HepG2 (cell line): Measurements from ENCODE around the gene ATP6V0A1. TPM values are rescaled to one million over a fixed set of nuclear protein-coding genes. Genes with fewer than 3 reads are reported as not detected.

Source experiments
- ARID2 ChIP-seq: sonication (generic); formaldehyde crosslinking; IDR thresholded peaks from 2 replicates; pipeline ENCODE4 v1.8.1; 2022; ENCODE audit warnings: mild to moderate bottlenecking, missing genetic modification reagents, borderline replicate concordance
- CBX2 ChIP-seq, 2 experiments: fragments of 200-600 bp in 1 of 2; sonication (generic); formaldehyde crosslinking in 1 of 2; IDR thresholded peaks; 2 replicates each; pipeline versions ENCODE4 v1.7.0 to v1.8.1; 2018 to 2022; ENCODE audit warnings: low read depth in 2 of 2, low read length in 1 of 2, mild to moderate bottlenecking in 1 of 2, missing genetic modification reagents in 1 of 2
- EHMT2 ChIP-seq: fragments of 200-600 bp; sonication (generic); IDR thresholded peaks from 2 replicates; pipeline ENCODE4 v1.7.0; 2017; ENCODE audit warnings: antibody characterized with exemption, low read depth, low read length, borderline replicate concordance
- HOXA7 ChIP-seq: sonication (generic); formaldehyde crosslinking; IDR thresholded peaks from 2 replicates; pipeline ENCODE4 v1.8.1; 2022; ENCODE audit warnings: mild to moderate bottlenecking, missing genetic modification reagents, moderate library complexity
- HOXD1 ChIP-seq: sonication (generic); formaldehyde crosslinking; IDR thresholded peaks from 2 replicates; pipeline ENCODE4 v1.5.0; 2020; ENCODE audit warnings: missing genetic modification reagents
- MIER2 ChIP-seq: IDR thresholded peaks from 2 replicates; pipeline ENCODE4 v1.6.1; 2016; ENCODE audit warnings: missing biosample characterization, missing genetic modification reagents
- NFE2L1 ChIP-seq: sonication (generic); formaldehyde crosslinking; IDR thresholded peaks from 2 replicates; pipeline ENCODE4 v1.4.0; 2020; ENCODE audit warnings: missing genetic modification reagents, mild to moderate bottlenecking, borderline replicate concordance
- PHB2 ChIP-seq: fragments of 450-650 bp; IDR thresholded peaks from 2 replicates; pipeline ENCODE4 v1.6.1; 2018; ENCODE audit not compliant: partially characterized antibody
- POGK ChIP-seq: sonication (generic); formaldehyde crosslinking; conservative IDR thresholded peaks from 2 replicates; pipeline ENCODE4 v1.8.0; 2022; ENCODE audit warnings: mild to moderate bottlenecking, moderate library complexity, missing genetic modification reagents
- RCOR2 ChIP-seq: IDR thresholded peaks from 2 replicates; pipeline ENCODE4 v1.6.1; 2016; ENCODE audit warnings: missing biosample characterization, missing genetic modification reagents
- RERE ChIP-seq: IDR thresholded peaks from 2 replicates; pipeline ENCODE4 v1.6.1; 2016; ENCODE audit warnings: low read depth, missing genetic modification reagents, missing compliant biosample characterization
- SCMH1 ChIP-seq: sonication (generic); formaldehyde crosslinking; IDR thresholded peaks from 2 replicates; pipeline ENCODE4 v1.9.0; 2021; ENCODE audit warnings: missing genetic modification reagents, mild to moderate bottlenecking, borderline replicate concordance
- SNAI1 ChIP-seq: sonication (generic); formaldehyde crosslinking; IDR thresholded peaks from 2 replicates; pipeline ENCODE4 v1.5.0; 2020; ENCODE audit warnings: mild to moderate bottlenecking, missing genetic modification reagents, borderline replicate concordance
- TP53 ChIP-seq: sonication (generic); formaldehyde crosslinking; conservative IDR thresholded peaks from 2 replicates; pipeline ENCODE4 v1.4.0; 2020; ENCODE audit warnings: missing genetic modification reagents
- ZBTB3 ChIP-seq: sonication (generic); formaldehyde crosslinking; IDR thresholded peaks from 2 replicates; pipeline ENCODE4 v1.4.0; 2020; ENCODE audit warnings: low read depth, mild to moderate bottlenecking, moderate library complexity, missing genetic modification reagents, borderline replicate concordance
- ZFP62 ChIP-seq: sonication (generic); formaldehyde crosslinking; IDR thresholded peaks from 2 replicates; pipeline ENCODE4 v1.4.0; 2020; ENCODE audit warnings: missing genetic modification reagents
- ZFP91 ChIP-seq: sonication (generic); formaldehyde crosslinking; IDR thresholded peaks from 2 replicates; pipeline ENCODE4 v1.9.0; 2022; ENCODE audit warnings: missing genetic modification reagents, mild to moderate bottlenecking, borderline replicate concordance
- ZFX ChIP-seq: sonication (generic); formaldehyde crosslinking; IDR thresholded peaks from 2 replicates; pipeline ENCODE4 v1.4.0; 2020; ENCODE audit warnings: mild to moderate bottlenecking, low read depth, missing genetic modification reagents, moderate library complexity
- ZNF770 ChIP-seq: sonication (generic); formaldehyde crosslinking; IDR thresholded peaks from 2 replicates; pipeline ENCODE4 v1.5.0; 2020; ENCODE audit warnings: mild to moderate bottlenecking, missing genetic modification reagents
- ZNF891 ChIP-seq: sonication (generic); formaldehyde crosslinking; IDR thresholded peaks from 2 replicates; pipeline ENCODE4 v1.5.0; 2020; ENCODE audit warnings: mild to moderate bottlenecking, missing genetic modification reagents
- polyA plus RNA-seq, 8 experiments: library from polyadenylated mRNA; depleted of rRNA in 3 of 8; stranded (reverse) in 7 of 8; unstranded in 1 of 8; fragments of >200 nt; fragmentation: Illumina TruSeq in 4 of 8; extraction: Trizol in 4 of 8; gene quantifications; 2 replicates each; pipeline versions ENCODE4 v1.2.1 to v1.2.3, GENCODE V29; 2011 to 2016; ENCODE audit warnings: low read depth in 4 of 8, missing spikeins in 1 of 8, mixed read lengths in 1 of 8; ENCODE audit not compliant: insufficient read depth in 1 of 8
- total RNA-seq, 5 experiments: library from RNA; depleted of rRNA; stranded (reverse); fragments of >200 nt; fragmentation: Illumina TruSeq; extraction: Trizol; gene quantifications; 2 replicates each; pipeline ENCODE4 v1.2.3, GENCODE V29; 2016; ENCODE audit warnings: low read depth in 1 of 5

ATP6V0A1 gene
- total and polyA plus RNA-seq, 2 of the 13 experiments (the other 11 are each of a cell fraction or from before 2014, with no cell fraction given), result 27.9 to 54.1 TPM

- TF ChIP-seq ZNF770 (peak; percentile 96), HOXA7 (CRISPR knock-in tag) (no peak), ZFP91 (no peak), PHB2 (no peak), CBX2 (IDR thresholded peaks at IDR 0.05; ENCODE audit: low read depth, low read length) (no peak), CBX2 (CRISPR knock-in tag; IDR thresholded peaks at IDR 0.05; ENCODE audit: low read depth) (no peak), ZFX (CRISPR knock-in tag) (no peak), RCOR2 (CRISPR knock-in tag) (peak; percentile 63; the same call in 1 of the 2 replicates), POGK (CRISPR knock-in tag) (no peak), RERE (no peak), ZFP62 (CRISPR knock-in tag) (no peak), SNAI1 (CRISPR knock-in tag) (no peak), EHMT2 (no peak), TP53 (CRISPR knock-in tag) (no peak), NFE2L1 (no peak), ARID2 (CRISPR knock-in tag) (no peak), HOXD1 (CRISPR knock-in tag) (no peak), ZBTB3 (CRISPR knock-in tag) (no peak), SCMH1 (CRISPR knock-in tag) (no peak), ZNF891 (no peak), MIER2 (CRISPR knock-in tag) (no peak)
Observed at GRCh38 chr17:42493319-42493718, 34.6 kb downstream of the ATP6V0A1 start (continued).
